HFF-Myc (cell line): ENCODE results near the gene TMEM217.

Experiments
- DNase-seq: peaks from one replicate; pipeline ENCODE4 v3.0.0-alpha.2; 2011; ENCODE audit warnings: low read depth; ENCODE audit errors: extremely low read depth
- H3K4me3 ChIP-seq: replicated peaks from 2 replicates; pipeline ENCODE4 v1.5.1; 2011; ENCODE audit warnings: low read depth, mild to moderate bottlenecking, control low read depth, low read length
- TF ChIP-seq, protein P1 (sequence below): IDR thresholded peaks from 2 replicates; pipeline ENCODE4 v1.5.1; 2012; ENCODE audit warnings: mild to moderate bottlenecking, low read depth, low read length, control low read depth; ENCODE audit errors: missing control alignments

The TMEM217 gene

DNA sequence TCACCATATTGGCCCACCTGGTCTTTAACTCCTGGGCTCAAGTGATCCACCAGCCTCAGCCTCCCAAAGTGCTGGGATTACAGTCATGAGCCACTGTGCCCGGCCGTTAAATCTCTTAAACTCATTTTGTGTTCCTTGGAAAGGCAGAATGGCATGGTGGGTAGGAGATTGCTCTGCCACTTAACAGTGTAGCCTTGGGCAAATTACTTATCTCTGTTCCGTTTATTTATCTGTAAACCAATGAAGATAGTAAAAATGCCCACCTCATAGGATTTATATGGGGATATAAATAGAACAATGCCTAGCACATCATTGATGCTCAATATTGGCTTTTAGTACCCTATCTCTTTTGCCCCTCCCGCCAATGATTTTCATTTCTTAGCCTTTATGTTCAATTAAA, 95.2 kb downstream of the TMEM217 start:
- TF ChIP-seq, protein P1, sequence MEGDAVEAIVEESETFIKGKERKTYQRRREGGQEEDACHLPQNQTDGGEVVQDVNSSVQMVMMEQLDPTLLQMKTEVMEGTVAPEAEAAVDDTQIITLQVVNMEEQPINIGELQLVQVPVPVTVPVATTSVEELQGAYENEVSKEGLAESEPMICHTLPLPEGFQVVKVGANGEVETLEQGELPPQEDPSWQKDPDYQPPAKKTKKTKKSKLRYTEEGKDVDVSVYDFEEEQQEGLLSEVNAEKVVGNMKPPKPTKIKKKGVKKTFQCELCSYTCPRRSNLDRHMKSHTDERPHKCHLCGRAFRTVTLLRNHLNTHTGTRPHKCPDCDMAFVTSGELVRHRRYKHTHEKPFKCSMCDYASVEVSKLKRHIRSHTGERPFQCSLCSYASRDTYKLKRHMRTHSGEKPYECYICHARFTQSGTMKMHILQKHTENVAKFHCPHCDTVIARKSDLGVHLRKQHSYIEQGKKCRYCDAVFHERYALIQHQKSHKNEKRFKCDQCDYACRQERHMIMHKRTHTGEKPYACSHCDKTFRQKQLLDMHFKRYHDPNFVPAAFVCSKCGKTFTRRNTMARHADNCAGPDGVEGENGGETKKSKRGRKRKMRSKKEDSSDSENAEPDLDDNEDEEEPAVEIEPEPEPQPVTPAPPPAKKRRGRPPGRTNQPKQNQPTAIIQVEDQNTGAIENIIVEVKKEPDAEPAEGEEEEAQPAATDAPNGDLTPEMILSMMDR: no peak
- no peak overlapping the region for H3K4me3 ChIP-seq

More for the DNA sequence above, 95.2 kb downstream of the TMEM217 start:
- no peak for DNase-seq
